NT2/D1 (cell line): ENCODE results near the gene BAG1.

Experiments
- DNase-seq: peaks from one replicate; pipeline ENCODE4 v3.0.0-alpha.2; 2011; ENCODE audit warnings: low read depth, low spot score
- H3K27me3 ChIP-seq: 2 replicates; pipeline ENCODE4 v1.6.0; 2011; ENCODE audit warnings: mild to moderate bottlenecking; ENCODE audit not compliant: insufficient read length, insufficient read depth
- H3K36me3 ChIP-seq: 2 replicates; pipeline ENCODE4 v1.6.1; 2011; ENCODE audit warnings: mild to moderate bottlenecking, low read length, mixed read lengths; ENCODE audit not compliant: insufficient read depth, insufficient read length
- H3K4me1 ChIP-seq: 2 replicates; pipeline ENCODE4 v1.5.1; 2011; ENCODE audit not compliant: insufficient read depth, insufficient read length
- H3K4me3 ChIP-seq: 2 replicates; pipeline ENCODE4 v1.5.1; 2011; ENCODE audit warnings: low read depth; ENCODE audit not compliant: insufficient read length
- H3K9ac ChIP-seq: 2 replicates; pipeline ENCODE4 v1.6.0; 2011; ENCODE audit warnings: low read depth; ENCODE audit not compliant: insufficient read length
- H3K9me3 ChIP-seq: 2 replicates; pipeline ENCODE4 v1.5.1; 2011; ENCODE audit warnings: mild to moderate bottlenecking, low read length; ENCODE audit not compliant: insufficient read depth
- SUZ12 ChIP-seq: IDR thresholded peaks from 2 replicates; pipeline ENCODE4 v1.6.1; 2011; ENCODE audit not compliant: insufficient read length, insufficient read depth; ENCODE audit errors: extremely low read depth
- YY1 ChIP-seq: IDR thresholded peaks from 2 replicates; pipeline ENCODE4 v1.6.1; 2011; ENCODE audit not compliant: insufficient read length, insufficient read depth
- ZNF274 ChIP-seq: IDR thresholded peaks from 2 replicates; pipeline ENCODE4 v1.6.1; 2011; ENCODE audit warnings: mild to moderate bottlenecking, low read depth, low read length

Gene BAG1

GRCh38 chr9:33297432-33297831, 32.9 kb upstream of the BAG1 start:
- TF ChIP-seq YY1 = no peak
- no peak for TF ChIP-seq ZNF274
- no peak for TF ChIP-seq SUZ12
- Histone ChIP-seq H3K36me3 (peaks cover 97% of the 10 kb centered on the region), H3K27me3 (no peaks in the 10 kb centered on the region), H3K9ac (no peak overlapping the region), H3K4me3 (no peak overlapping the region), H3K4me1 (no peaks in the 10 kb centered on the region), H3K9me3 (no peaks in the 10 kb centered on the region)
- DNase-seq = no peak

- no peak for TF ChIP-seq YY1
- TF ChIP-seq SUZ12 = no peak
- no peak for TF ChIP-seq ZNF274
- H3K4me3 ChIP-seq = no peak overlapping the region
- no peaks in the 10 kb centered on the region for H3K4me1 ChIP-seq
- no peak overlapping the region for H3K9ac ChIP-seq
- DNase-seq = no peak
- H3K36me3 ChIP-seq = peaks cover 86% of the 10 kb centered on the region
- H3K9me3 ChIP-seq = no peaks in the 10 kb centered on the region
- no peaks in the 10 kb centered on the region for H3K27me3 ChIP-seq
These were observed 31.1 kb upstream of the BAG1 start for GRCh38 chr9:33295571-33295970.

- no peak for TF ChIP-seq SUZ12
- TF ChIP-seq YY1 = no peak
- TF ChIP-seq ZNF274 = no peak
- H3K27me3 ChIP-seq = no peaks in the 10 kb centered on the region
- H3K4me1 ChIP-seq = no peaks in the 10 kb centered on the region
- no peak overlapping the region for H3K4me3 ChIP-seq
- peaks cover 80% of the 10 kb centered on the region for H3K36me3 ChIP-seq
- H3K9ac ChIP-seq = no peak overlapping the region
- DNase-seq = no peak
- H3K9me3 ChIP-seq = no peaks in the 10 kb centered on the region
These were observed 30.3 kb upstream of the BAG1 start for GRCh38 chr9:33294670-33295432.

- no peaks in the 10 kb centered on the region for H3K27me3 ChIP-seq
- H3K9me3 ChIP-seq = no peaks in the 10 kb centered on the region
- H3K9ac ChIP-seq = no peak overlapping the region
- peaks cover 69% of the 10 kb centered on the region for H3K36me3 ChIP-seq
- no peak for DNase-seq
- no peak overlapping the region for H3K4me3 ChIP-seq
- TF ChIP-seq YY1 (no peak), ZNF274 (no peak), SUZ12 (no peak)
- H3K4me1 ChIP-seq = peaks cover 2% of the 10 kb centered on the region
These were observed 29.3 kb upstream of the BAG1 start for GRCh38 chr9:33293782-33294181.

- Histone ChIP-seq H3K27me3 (no peaks in the 10 kb centered on the region), H3K9ac (no peak overlapping the region), H3K9me3 (no peaks in the 10 kb centered on the region), H3K4me1 (peaks cover 2% of the 10 kb centered on the region), H3K4me3 (no peak overlapping the region), H3K36me3 (peaks cover 51% of the 10 kb centered on the region)
- TF ChIP-seq YY1 (no peak), ZNF274 (no peak), SUZ12 (no peak)
- no peak for DNase-seq
These were observed 27.4 kb upstream of the BAG1 start for GRCh38 chr9:33291901-33292300.

GRCh38 chr9:33291031-33291397, 26.5 kb upstream of the BAG1 start:
- Histone ChIP-seq H3K27me3 (no peaks in the 10 kb centered on the region), H3K4me3 (peak overlapping the region; percentile 87), H3K9ac (peak overlapping the region; percentile 92), H3K36me3 (peaks cover 42% of the 10 kb centered on the region), H3K9me3 (no peaks in the 10 kb centered on the region), H3K4me1 (peaks cover 2% of the 10 kb centered on the region)
- DNase-seq = no peak
- TF ChIP-seq ZNF274 (no peak), SUZ12 (no peak), YY1 (no peak)

GRCh38 chr9:33290247-33291030, 25.9 kb upstream of the BAG1 start, which contains the start of gene NFX1:
Gene NFX1, plus strand, starts transcription at chr9:33290516. Its CDS starts 57 bp downstream, at chr9:33290573.
- H3K4me1 ChIP-seq = peaks cover 2% of the 10 kb centered on the region

More at GRCh38 chr9:33290247-33291030, 25.9 kb upstream of the BAG1 start, which contains the start of gene NFX1:
- no peaks in the 10 kb centered on the region for H3K27me3 ChIP-seq
- H3K9me3 ChIP-seq = no peaks in the 10 kb centered on the region
- peak within 1 kb of the TSS; percentile 92 for H3K9ac ChIP-seq
- H3K4me3 ChIP-seq = peak within 1 kb of the TSS; percentile 87
- peaks cover 38% of the 10 kb centered on the region for H3K36me3 ChIP-seq
- DNase-seq = peak; percentile 97
- TF ChIP-seq SUZ12 = no peak
- no peak for TF ChIP-seq ZNF274
- peak; percentile 15 for TF ChIP-seq YY1
